NCI-H2196 (cell line): ENCODE measurements around the gene MCC.

Source experiments
- DNase-seq: peaks from one replicate; lab custom pipeline; 2025; ENCODE audit not compliant: unreplicated experiment; lab: John Stamatoyannopoulos, UW

Gene MCC

GRCh38 chr5:113181853-113182490 lies 306.3 kb downstream of the MCC start:
- no peak for DNase-seq

- no peak for DNase-seq
These were observed 306.8 kb downstream of the MCC start for GRCh38 chr5:113181409-113181808.

DNA sequence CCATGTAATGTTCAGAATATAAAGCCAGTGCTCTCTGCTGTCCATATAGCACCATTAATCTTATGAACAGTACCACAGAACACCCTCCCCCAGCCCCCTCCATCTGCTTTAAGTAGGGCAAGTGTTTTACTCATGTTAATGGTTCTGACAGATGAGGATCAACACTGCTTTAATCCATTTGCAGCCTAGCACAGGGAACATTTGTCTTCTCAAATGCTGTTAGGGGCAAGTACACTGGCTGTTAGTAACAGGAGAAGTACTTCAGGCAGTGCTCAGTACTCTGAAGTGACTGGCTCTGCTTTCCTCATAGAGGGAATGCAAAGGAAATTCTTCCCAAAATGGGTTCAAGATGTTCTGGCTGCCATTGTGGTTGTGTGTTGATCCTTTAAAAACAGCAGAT lies 309.1 kb downstream of the MCC start:
- no peak for DNase-seq

- DNase-seq, result no peak
These were observed 310.0 kb downstream of the MCC start for GRCh38 chr5:113178073-113178779.

- no peak for DNase-seq
These were observed 311.0 kb downstream of the MCC start for GRCh38 chr5:113177225-113177624.

DNA sequence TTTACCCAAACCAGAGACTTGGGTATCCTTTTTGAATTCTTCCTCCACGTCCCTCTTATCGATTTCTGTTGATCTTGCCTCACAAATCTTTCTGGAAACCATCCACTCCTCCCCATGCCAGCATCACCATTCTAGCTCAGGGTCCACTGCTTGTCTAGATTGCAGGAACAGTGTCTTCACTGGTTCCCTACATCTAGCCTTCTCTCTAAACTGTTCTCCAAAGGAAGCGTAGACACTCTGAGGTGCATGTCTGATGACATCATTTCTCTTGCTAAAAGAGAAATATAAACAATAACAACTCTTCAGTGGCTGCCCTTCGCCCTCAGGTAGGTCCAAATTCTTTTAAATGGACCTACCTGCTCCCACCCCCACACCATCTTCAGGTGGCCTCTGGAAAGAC lies 311.5 kb downstream of the MCC start:
- no peak for DNase-seq

- no peak for DNase-seq
These were observed 312.1 kb downstream of the MCC start for GRCh38 chr5:113176196-113176595.

- no peak for DNase-seq
These were observed 315.9 kb downstream of the MCC start for GRCh38 chr5:113172231-113172826.

DNA sequence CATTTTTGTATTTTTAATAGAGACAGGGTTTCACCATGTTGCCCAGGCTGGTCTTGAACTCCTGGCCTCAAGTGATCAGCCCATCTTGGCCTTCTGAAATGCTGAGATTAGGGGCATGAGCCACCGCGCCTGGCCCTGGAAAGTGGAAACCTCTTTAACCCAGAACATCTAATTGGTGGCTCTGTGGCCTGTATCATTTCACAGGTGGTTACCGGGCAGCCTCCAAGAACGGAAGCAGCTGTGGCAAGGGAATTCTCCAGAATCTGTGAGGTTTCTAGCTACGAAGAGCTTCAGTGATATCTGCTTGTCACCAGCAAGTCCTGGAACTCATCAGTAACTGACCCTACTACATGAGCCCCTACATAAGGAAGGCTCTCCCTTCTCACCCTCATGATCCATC lies 316.7 kb downstream of the MCC start:
- DNase-seq, result no peak

DNA sequence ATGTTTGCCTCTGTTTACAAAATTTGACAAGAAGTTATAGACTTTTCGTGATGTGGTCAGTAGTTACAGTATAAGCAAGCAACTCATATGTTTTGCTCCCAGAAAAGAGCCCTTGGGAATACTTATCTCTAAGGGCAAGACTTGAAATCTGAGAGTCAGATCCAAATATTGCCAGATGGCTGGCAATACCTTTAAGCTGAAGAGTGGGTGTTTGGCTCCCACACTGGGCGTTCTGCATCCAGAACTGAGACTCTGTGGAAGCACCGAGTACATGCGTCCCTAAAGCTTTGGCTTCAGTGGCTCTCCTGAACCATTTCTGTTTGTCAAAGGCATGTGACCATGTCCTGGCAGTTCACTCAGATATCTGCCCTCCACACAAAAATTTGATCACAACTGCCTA lies 317.5 kb downstream of the MCC start:
- no peak for DNase-seq

GRCh38 chr5:113169720-113170119 lies 318.5 kb downstream of the MCC start:
- no peak for DNase-seq

GRCh38 chr5:113167985-113168384 lies 320.3 kb downstream of the MCC start:
- DNase-seq, result no peak

DNA sequence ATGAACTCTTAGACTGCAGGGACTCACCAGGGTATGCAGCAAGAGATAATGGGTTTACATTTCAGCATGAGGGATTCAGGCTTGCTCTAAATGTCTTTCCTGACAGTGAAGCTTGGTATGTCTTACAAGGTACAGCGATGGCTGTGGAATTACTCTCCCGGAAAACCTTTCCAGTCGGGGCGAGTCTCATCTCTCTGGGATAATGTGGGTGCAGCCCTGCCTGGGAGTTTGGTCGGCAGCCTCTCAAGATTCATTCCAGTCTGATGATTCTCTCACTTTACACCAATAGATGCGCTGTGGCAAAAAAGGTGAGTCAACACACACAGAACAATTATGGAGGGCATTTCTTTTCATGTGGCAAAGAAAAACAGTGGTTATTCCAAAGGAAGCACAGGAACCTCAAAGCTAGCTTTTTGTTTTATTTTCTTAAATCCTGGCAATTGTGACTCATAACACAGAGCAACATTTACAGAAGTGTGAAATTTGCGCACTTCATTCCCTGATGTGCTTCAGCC lies 321.3 kb downstream of the MCC start:
- no peak for DNase-seq

DNA sequence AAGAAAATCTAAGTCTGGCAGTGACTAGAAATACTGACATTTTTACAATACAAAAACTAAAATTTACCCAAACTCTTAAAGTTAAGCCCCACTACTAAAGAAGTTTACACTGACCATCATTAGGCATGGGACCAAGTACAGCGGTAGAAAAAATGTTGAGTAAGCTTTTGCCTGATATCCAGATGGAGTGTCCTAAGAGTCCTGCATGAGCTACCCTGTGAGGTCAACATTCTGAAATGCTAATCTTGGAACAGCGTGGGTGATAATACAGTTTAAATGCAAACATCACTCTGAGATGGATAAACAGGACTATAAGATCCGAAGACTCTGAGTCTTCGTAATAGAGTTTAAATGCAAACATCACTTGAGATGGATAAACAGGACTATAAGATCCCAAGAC lies 322.0 kb downstream of the MCC start:
- no peak for DNase-seq

DNA sequence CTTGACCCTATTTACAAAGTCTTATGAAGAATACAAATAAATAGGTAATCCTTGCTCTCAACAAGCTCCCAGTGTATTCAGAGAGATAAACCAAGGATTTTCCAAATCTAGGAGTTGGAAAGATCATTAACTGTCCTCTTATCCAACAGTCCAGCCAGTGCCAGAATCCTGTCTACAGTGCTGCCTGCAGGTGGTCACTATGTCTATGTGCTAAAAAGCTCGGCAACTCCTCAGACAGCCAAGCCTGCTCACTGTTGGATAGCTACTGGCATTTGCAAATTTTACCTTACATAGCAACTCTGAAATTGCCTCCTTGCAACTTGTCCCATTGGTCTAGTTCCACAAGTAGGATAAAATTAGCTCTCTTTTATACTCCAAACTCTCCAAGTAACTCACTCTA lies 324.2 kb downstream of the MCC start:
- DNase-seq, result no peak

DNA sequence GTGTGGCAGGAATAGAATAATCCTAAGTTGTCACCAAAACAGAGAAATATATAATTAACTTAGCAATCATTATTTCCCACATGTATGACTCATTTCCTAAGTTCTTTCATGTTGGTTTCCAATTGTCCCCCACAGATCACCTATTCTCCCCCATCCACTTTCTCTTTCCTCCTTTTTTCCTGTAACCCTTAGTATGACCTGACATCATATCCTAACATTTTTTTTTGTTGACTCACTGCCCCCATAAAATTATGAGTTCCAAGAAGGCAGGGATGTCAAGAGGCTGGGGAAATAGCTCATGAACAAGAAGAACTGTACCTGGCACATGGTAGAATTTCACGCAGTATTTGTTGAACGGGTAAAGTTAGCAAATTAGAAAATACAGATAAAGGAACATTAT lies 324.9 kb downstream of the MCC start:
- no peak for DNase-seq

- DNase-seq, result no peak
These were observed 325.5 kb downstream of the MCC start for GRCh38 chr5:113162770-113163169.

- DNase-seq, result no peak
These were observed 326.0 kb downstream of the MCC start for GRCh38 chr5:113162208-113162607.

DNA sequence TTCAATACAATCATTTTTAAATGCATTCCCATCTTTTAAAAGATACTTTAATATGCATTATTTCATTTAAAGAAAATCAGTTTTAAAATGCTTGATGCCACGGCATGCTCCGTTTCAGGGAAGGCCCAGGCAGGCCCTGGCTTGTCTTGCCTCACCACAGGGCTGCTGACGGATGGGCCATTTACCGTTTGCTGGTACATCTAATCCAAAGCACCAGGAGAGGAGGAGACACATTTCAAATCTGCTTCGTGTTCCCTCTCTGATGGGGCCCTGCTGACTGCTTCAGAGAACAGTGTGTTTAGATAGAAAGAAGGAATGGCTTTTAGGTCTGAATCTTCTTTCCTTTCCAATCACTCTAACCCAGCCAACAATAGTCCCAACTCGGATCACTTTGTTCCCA lies 326.4 kb downstream of the MCC start:
- no peak for DNase-seq

DNA sequence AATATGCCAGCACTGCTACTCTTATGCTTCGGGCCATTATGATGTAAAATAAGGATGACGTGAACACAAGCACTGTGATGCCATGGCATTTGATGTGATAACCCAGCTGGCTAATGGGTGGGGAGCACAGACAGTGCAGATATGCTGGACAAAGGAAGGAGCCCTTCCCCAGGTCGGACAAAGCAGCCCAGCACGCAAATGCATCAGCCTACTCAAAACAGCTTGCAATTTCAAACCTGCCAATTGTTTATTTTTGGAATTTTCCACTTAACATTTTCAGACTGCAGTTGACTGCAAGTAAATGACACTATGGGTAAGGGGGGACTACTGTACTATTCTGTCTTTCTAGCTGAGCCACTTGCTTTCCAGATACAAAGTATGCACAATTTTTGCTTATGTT lies 330.4 kb downstream of the MCC start:
- no peak for DNase-seq

GRCh38 chr5:113156271-113156877 lies 331.9 kb downstream of the MCC start:
- no peak for DNase-seq

DNA sequence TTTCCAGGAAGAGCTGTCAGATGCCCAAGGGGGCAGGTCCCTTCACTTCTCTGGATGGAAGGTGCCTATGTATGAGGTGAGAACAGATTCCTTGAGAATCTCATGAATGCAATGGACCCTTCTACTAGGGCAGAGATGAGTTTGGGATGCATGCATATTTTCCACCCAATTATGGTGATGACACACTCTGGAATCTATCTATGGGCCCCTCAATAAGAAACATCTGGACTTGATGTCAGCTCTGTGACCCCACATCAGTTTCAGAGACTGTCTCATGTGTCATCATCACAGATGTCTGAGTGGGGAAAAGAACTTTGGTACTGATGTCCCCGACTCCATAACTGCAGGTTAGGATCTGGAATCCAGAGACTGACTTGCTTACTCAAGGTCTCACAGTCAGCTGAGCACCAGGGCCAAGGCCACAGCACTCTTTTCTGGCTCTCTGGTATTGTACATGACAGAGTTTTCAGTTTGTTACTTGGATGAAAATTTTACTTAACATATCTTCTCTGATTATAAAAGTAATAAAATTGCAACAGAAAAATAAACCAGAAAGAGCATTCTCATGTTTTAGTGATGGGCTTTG lies 334.6 kb downstream of the MCC start:
- no peak for DNase-seq
